Activated T-helper 17 cell treated with anti-CD3 and anti-CD28 coated beads, Interleukin-2, amount 50 U/mL, for 72 hours (primary cell): ENCODE measurements around the gene ALK. TPM values are rescaled to one million over a fixed set of nuclear protein-coding genes. Genes with fewer than 3 reads are reported as not detected.

Source experiments
- ATAC-seq: fragments of 150-1000 bp; cut with Tn5 transposase; replicated peaks from 2 replicates; pipeline ENCODE4 v1.10.0; 2021; ENCODE audit warnings: mild to moderate bottlenecking, moderate library complexity
- H3K27ac Mint-ChIP-seq: one replicate; pipeline ENCODE4 v1.8.0; 2022; ENCODE audit warnings: mixed read lengths
- H3K27me3 Mint-ChIP-seq: one replicate; pipeline ENCODE4 v1.8.0; 2022; ENCODE audit warnings: mixed read lengths
- H3K36me3 Mint-ChIP-seq: one replicate; pipeline ENCODE4 v1.8.0; 2022; ENCODE audit warnings: low read depth, mild to moderate bottlenecking, mixed read lengths
- H3K4me1 Mint-ChIP-seq: one replicate; pipeline ENCODE4 v1.8.0; 2022; ENCODE audit warnings: mixed read lengths
- H3K4me3 Mint-ChIP-seq: one replicate; pipeline ENCODE4 v1.8.0; 2022; ENCODE audit warnings: mild to moderate bottlenecking, mixed read lengths
- H3K9me3 Mint-ChIP-seq: one replicate; pipeline ENCODE4 v1.8.0; 2022; ENCODE audit warnings: mixed read lengths
- total RNA-seq, 2 donors: library from RNA; stranded (reverse); gene quantifications; one replicate each; pipeline ENCODE4 v1.2.3, GENCODE V29; 2022

ALK gene
- total RNA-seq, 2 donors from 2014 or later = not detected

DNA sequence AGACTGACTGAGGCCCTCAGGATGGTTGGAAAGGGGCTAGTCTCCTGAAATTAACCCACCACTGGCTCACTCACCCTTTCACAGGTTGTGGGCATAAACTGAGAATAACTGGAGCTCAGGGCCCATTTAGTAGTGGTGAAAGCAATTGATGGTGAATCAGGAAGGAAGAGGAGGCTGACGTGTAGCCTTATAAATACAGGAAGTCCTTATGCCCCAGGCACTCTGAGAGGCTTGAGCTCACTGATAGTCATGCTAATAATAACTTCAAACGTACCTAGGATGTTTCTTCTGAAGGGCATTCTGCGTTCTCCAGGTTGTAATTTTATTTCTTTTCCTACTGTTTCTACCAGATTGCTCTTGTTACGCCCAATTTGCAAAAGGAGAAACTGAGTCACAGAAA is 477.8 kb downstream of the ALK start:
- no peak overlapping the region for H3K4me3 Mint-ChIP-seq
- H3K4me1 Mint-ChIP-seq = no peaks in the 10 kb centered on the region
- no peak for ATAC-seq
- no peak overlapping the region for H3K27ac Mint-ChIP-seq
- H3K9me3 Mint-ChIP-seq = no peaks in the 10 kb centered on the region
- peaks cover 12% of the 10 kb centered on the region for H3K27me3 Mint-ChIP-seq
- H3K36me3 Mint-ChIP-seq = no peaks in the 10 kb centered on the region

- no peaks in the 10 kb centered on the region for H3K36me3 Mint-ChIP-seq
Measured at GRCh38 chr2:29443151-29443550, 478.2 kb downstream of the ALK start.

DNA sequence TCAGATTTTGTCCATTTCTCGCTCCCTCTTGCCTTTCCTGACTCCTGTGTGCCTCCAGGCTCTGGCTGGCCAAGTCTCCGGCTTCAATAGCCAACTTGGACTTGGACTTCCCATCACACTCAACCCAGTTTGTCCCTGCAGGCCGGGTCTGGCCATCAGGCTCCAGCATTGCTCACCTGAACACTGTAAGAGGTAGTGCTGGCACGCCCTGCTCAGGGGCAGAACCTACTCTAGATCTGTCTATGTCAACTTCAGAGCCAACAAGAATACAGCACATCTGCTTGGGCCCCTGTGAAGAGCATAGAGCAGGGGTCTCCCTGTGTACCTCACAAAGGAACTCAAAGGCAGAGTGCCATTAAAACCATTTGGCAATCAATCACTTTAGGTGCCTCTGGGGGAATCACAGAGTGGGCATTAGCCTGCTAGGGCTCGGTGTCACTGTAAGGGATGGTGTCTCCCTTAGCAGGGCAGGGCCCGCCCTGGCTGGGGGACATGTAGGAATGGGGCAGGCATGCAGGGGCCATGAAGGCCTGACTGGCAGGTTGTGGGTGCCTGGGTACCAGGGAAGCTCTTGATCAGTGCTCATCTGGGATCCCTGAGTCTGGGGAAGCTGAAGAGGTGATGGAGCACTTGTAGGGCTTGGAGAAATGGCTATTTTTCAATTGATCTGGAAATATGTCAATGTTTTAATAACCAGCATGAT is 480.3 kb downstream of the ALK start:
- Mint-ChIP-seq H3K9me3 (no peaks in the 10 kb centered on the region), H3K4me1 (no peaks in the 10 kb centered on the region), H3K27me3 (peaks cover 13% of the 10 kb centered on the region), H3K36me3 (no peaks in the 10 kb centered on the region), H3K4me3 (no peak overlapping the region), H3K27ac (no peak overlapping the region)
- no peak for ATAC-seq

More at GRCh38 chr2:29443151-29443550, 478.2 kb downstream of the ALK start:
- no peak for ATAC-seq
- H3K27ac Mint-ChIP-seq = no peak overlapping the region
- peaks cover 12% of the 10 kb centered on the region for H3K27me3 Mint-ChIP-seq
- H3K9me3 Mint-ChIP-seq = no peaks in the 10 kb centered on the region
- no peaks in the 10 kb centered on the region for H3K4me1 Mint-ChIP-seq
- H3K4me3 Mint-ChIP-seq = no peak overlapping the region

DNA sequence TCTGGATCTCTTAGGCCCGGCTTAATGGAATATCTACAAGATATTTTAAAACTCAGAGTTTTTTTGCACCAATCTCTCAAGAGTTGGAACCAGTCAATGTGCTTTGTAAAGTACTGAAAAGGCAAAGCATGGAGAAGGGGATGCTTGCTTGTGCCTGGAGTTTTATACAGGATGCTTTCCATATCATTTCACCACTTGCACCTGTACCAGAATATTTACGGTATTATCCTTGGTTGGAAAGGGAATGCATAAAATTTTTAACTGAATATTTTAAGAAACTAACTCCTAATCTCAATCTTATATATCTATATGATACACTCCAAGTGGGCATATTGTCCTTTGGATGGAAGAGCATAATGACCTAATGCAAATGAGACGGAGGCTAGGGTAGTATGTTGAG is 487.5 kb downstream of the ALK start:
- Mint-ChIP-seq H3K9me3 (no peaks in the 10 kb centered on the region), H3K4me3 (no peak overlapping the region)

GRCh38 chr2:29433128-29433527 is 488.3 kb downstream of the ALK start:
- Mint-ChIP-seq H3K36me3 (no peaks in the 10 kb centered on the region), H3K9me3 (no peaks in the 10 kb centered on the region), H3K4me3 (no peak overlapping the region), H3K27ac (no peak overlapping the region), H3K4me1 (no peaks in the 10 kb centered on the region), H3K27me3 (peaks cover 15% of the 10 kb centered on the region)
- no peak for ATAC-seq

More for the DNA sequence above, 487.5 kb downstream of the ALK start:
- Mint-ChIP-seq H3K4me1 (no peaks in the 10 kb centered on the region), H3K27ac (no peak overlapping the region), H3K27me3 (peaks cover 15% of the 10 kb centered on the region), H3K36me3 (no peaks in the 10 kb centered on the region)
- ATAC-seq = no peak

- no peak for ATAC-seq
- no peaks in the 10 kb centered on the region for H3K36me3 Mint-ChIP-seq
- H3K4me1 Mint-ChIP-seq = no peaks in the 10 kb centered on the region
Measured at GRCh38 chr2:29431485-29431884, 489.9 kb downstream of the ALK start.

DNA sequence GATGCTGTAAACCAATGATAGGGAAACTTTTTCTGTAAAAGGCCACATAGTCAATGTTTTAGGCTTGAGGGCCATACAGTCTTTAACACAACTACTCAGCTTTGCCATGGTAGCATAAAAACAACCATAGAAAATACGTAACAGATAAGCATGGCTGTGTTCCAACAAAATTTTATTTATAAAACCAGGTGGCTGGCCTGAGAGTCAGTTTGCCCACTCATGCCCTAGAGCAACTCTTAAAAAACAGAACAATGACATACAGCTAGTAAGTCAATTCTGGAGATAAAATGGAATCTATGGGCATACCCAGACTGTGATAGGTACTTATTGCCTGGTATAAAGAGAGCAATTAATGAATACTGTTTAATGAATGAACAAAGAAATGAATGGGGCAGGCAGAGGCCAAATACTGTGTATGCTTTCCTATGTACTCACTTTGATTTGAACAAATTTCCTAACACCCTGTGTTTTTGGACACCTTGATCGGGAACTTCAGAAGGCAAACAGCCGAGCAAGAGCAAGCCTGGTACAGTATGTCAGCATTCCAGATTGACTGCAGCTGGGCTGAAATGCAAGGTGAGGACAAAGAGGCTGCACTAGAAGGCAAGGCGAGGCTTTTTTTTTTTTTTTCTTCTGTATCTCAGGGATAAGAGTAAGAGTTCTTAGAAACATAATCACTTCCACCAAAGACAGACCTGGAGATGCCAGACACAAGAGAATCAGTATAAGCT is 490.8 kb downstream of the ALK start:
- H3K27ac Mint-ChIP-seq = no peak overlapping the region
- H3K9me3 Mint-ChIP-seq = no peaks in the 10 kb centered on the region
- H3K4me1 Mint-ChIP-seq = no peaks in the 10 kb centered on the region
- H3K27me3 Mint-ChIP-seq = peaks cover 12% of the 10 kb centered on the region
- no peak for ATAC-seq
- no peak overlapping the region for H3K4me3 Mint-ChIP-seq
- no peaks in the 10 kb centered on the region for H3K36me3 Mint-ChIP-seq

More at GRCh38 chr2:29431485-29431884, 489.9 kb downstream of the ALK start:
- Mint-ChIP-seq H3K4me3 (no peak overlapping the region), H3K27me3 (peaks cover 13% of the 10 kb centered on the region), H3K27ac (no peak overlapping the region), H3K9me3 (no peaks in the 10 kb centered on the region)

- Mint-ChIP-seq H3K4me3 (no peak overlapping the region), H3K36me3 (no peaks in the 10 kb centered on the region), H3K4me1 (no peaks in the 10 kb centered on the region), H3K27me3 (peaks cover 26% of the 10 kb centered on the region), H3K27ac (no peak overlapping the region), H3K9me3 (no peaks in the 10 kb centered on the region)
- no peak for ATAC-seq
Measured at GRCh38 chr2:29426354-29426753, 495.0 kb downstream of the ALK start.

DNA sequence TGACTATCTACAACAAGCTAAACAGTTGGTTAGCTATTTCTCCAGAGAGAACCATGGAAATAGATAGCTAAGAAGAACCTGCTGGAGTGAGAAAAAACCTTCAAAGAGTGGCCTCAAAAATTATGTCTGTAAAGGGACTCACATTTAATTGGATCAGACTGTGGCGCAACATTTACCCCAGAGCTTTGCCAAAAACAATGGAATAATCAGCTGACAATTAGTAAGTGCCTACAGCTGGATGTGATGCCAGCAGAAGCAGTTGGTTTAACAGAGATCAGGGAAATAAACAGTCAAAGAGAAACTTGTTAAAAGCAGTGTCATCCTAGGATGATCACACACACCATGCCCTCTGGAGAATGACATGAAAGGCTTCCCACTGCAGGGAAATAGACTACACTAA is 495.5 kb downstream of the ALK start:
- no peak for ATAC-seq
- Mint-ChIP-seq H3K36me3 (no peaks in the 10 kb centered on the region), H3K4me3 (no peak overlapping the region), H3K4me1 (no peaks in the 10 kb centered on the region), H3K27me3 (peaks cover 26% of the 10 kb centered on the region), H3K27ac (no peak overlapping the region), H3K9me3 (no peaks in the 10 kb centered on the region)

DNA sequence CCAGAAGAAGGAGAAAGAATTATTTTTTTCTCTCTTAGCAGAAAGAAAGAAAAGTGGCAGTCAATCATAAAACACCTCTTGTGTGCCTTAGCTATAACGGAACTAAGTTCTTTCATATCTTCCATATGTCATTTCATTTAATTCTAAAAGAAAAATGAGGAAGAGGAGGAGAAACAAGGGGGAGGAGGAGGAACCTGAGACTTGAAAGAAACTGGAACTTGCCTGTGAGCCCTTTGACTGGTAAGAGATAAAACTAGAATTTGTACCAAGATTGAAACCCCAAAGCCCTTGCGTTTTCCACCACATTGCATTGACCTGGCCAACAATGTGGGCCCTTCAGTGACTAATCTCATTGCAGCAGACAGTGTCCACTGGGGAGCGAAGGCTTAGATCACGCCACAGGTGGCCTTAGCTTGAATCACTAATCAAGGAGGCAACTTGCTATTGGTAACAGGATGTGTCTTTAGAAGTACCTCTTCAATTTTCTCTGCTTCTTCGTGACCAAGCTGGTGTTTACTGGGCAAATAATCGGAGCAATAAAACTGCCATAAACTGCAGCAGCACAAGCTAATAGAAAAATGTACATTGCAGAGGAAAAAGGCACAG is 498.2 kb downstream of the ALK start:
- H3K27ac Mint-ChIP-seq = no peak overlapping the region
- no peak overlapping the region for H3K4me3 Mint-ChIP-seq
- H3K27me3 Mint-ChIP-seq = peaks cover 31% of the 10 kb centered on the region
- no peaks in the 10 kb centered on the region for H3K9me3 Mint-ChIP-seq
- no peaks in the 10 kb centered on the region for H3K4me1 Mint-ChIP-seq
- ATAC-seq = no peak
- no peaks in the 10 kb centered on the region for H3K36me3 Mint-ChIP-seq

DNA sequence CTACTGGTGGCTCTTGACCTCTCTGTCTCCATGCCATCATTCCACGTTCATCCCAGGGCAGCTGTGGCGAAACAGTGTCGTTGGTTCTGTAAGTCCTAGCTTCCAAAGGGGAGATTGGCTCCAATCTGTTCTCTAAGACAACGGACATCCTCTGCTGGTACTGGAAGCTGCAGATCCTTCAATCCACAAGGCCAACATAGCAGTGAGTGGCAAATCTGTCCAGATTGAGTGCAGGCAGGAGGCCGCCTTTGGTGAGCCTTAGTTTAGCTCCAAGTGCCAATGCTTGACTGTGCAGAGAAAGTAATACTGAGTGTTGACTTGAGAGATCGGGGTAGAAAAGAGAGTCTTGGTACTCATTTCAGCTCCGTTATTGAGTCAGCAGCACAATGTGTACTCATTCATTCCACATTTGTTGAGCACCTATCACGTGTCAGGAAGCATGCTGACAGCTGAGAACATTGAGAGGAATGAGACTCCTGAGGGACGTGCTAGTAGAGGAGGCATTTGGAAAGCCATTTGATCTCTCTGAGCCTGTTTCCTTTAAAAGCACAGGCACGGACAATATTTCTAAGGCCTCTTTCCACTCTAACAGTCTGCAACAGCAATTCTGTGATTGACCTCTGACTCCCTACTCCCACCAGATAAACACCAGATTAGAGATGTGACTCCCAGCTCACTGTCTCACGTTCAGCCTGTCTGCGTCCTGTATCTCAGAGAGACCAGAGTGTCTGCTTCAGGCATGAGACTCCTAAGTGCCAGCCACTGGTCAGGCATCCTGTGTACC is 500.2 kb downstream of the ALK start:
- no peak overlapping the region for H3K4me3 Mint-ChIP-seq

GRCh38 chr2:29420464-29420863 is 500.9 kb downstream of the ALK start:
- no peak for ATAC-seq
- no peak overlapping the region for H3K27ac Mint-ChIP-seq
- no peaks in the 10 kb centered on the region for H3K9me3 Mint-ChIP-seq
- no peak overlapping the region for H3K4me3 Mint-ChIP-seq
- H3K36me3 Mint-ChIP-seq = no peaks in the 10 kb centered on the region
- H3K27me3 Mint-ChIP-seq = peaks cover 30% of the 10 kb centered on the region
- no peaks in the 10 kb centered on the region for H3K4me1 Mint-ChIP-seq

More for the DNA sequence above, 500.2 kb downstream of the ALK start:
- no peaks in the 10 kb centered on the region for H3K36me3 Mint-ChIP-seq
- H3K27me3 Mint-ChIP-seq = peaks cover 34% of the 10 kb centered on the region
- H3K4me1 Mint-ChIP-seq = no peaks in the 10 kb centered on the region
- ATAC-seq = no peak
- H3K9me3 Mint-ChIP-seq = no peaks in the 10 kb centered on the region
- H3K27ac Mint-ChIP-seq = no peak overlapping the region

DNA sequence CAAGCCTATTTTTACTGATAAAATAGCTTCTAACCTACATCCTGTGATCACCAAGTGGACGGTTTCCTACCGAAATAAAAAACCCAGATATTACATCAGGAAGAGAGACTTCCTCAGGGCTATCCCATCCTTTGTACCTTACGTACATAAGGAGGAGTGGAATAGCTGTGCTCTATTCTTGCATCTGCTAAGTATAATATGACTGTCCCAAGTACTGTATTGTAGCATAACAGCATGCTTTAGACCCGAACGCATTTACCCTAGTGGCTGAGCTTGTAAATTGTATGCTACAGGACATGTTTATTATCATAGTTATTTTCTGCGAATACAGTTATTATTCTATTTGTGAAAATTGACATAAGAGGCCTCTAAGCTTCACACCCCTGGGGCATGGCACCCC is 503.8 kb downstream of the ALK start:
- Mint-ChIP-seq H3K27ac (no peak overlapping the region), H3K27me3 (peaks cover 8% of the 10 kb centered on the region), H3K4me1 (no peaks in the 10 kb centered on the region), H3K4me3 (no peak overlapping the region), H3K9me3 (no peaks in the 10 kb centered on the region), H3K36me3 (no peaks in the 10 kb centered on the region)
- no peak for ATAC-seq

GRCh38 chr2:29412197-29412925 is 509.0 kb downstream of the ALK start:
- H3K36me3 Mint-ChIP-seq = no peaks in the 10 kb centered on the region
- no peak overlapping the region for H3K4me3 Mint-ChIP-seq
- no peak for ATAC-seq
- H3K4me1 Mint-ChIP-seq = no peaks in the 10 kb centered on the region
- no peak overlapping the region for H3K27ac Mint-ChIP-seq
- H3K27me3 Mint-ChIP-seq = peaks cover 8% of the 10 kb centered on the region
- H3K9me3 Mint-ChIP-seq = no peaks in the 10 kb centered on the region
